ENCODE results near the gene JAM3.
"Not testable (repeated sequence)": the region's sequence is repeated elsewhere in the genome, so short reads cannot be mapped to it uniquely, and the experiment has no call there.

The JAM3 gene

GRCh38 chr11:134062265-134063123 is 6.4 kb upstream of the JAM3 start:
- no peak for DNase-seq (ENCODE audit: low read depth)

GRCh38 chr11:134063124-134063495 is 5.8 kb upstream of the JAM3 start:
- no peak for DNase-seq (ENCODE audit: low read depth)

GRCh38 chr11:134063991-134064747 is 4.7 kb upstream of the JAM3 start:
- no peak for DNase-seq (ENCODE audit: low read depth)

GRCh38 chr11:134065381-134065780 is 3.5 kb upstream of the JAM3 start:
- no peak for DNase-seq (ENCODE audit: low read depth)

- no peak for DNase-seq (ENCODE audit: low read depth)
Measured at GRCh38 chr11:134066943-134067885, 1.7 kb upstream of the JAM3 start.

- DNase-seq (ENCODE audit: low read depth), result no peak
Measured at GRCh38 chr11:134069426-134070341, 812 bp downstream of the JAM3 start.

- DNase-seq (ENCODE audit: low read depth), result no peak
Measured at GRCh38 chr11:134070342-134070845, 1.5 kb downstream of the JAM3 start.

GRCh38 chr11:134071306-134071705 is 2.4 kb downstream of the JAM3 start:
- no peak for DNase-seq (ENCODE audit: low read depth)

- DNase-seq (ENCODE audit: low read depth), result no peak
Measured at GRCh38 chr11:134071766-134072402, 3.0 kb downstream of the JAM3 start.

- no peak for DNase-seq (ENCODE audit: low read depth)
Measured at GRCh38 chr11:134072844-134073243, 4.0 kb downstream of the JAM3 start.

GRCh38 chr11:134074346-134074745 is 5.5 kb downstream of the JAM3 start:
- DNase-seq (ENCODE audit: low read depth), result no peak

GRCh38 chr11:134074766-134075165 is 5.9 kb downstream of the JAM3 start:
- no peak for DNase-seq (ENCODE audit: low read depth)

GRCh38 chr11:134079317-134079716 is 10.4 kb downstream of the JAM3 start:
- DNase-seq (ENCODE audit: low read depth), result no peak

- DNase-seq (ENCODE audit: low read depth), result not testable (repeated sequence)
Measured at GRCh38 chr11:134081258-134081657, 12.4 kb downstream of the JAM3 start.

- no peak for DNase-seq (ENCODE audit: low read depth)
Measured at GRCh38 chr11:134082990-134083389, 14.1 kb downstream of the JAM3 start.

GRCh38 chr11:134086376-134086775 is 17.5 kb downstream of the JAM3 start:
- DNase-seq (ENCODE audit: low read depth), result no peak

- not testable (repeated sequence) for DNase-seq (ENCODE audit: low read depth)
Measured at GRCh38 chr11:134092006-134092405, 23.1 kb downstream of the JAM3 start.

- no peak for DNase-seq (ENCODE audit: low read depth)
Measured at GRCh38 chr11:134097166-134097565, 28.3 kb downstream of the JAM3 start.

GRCh38 chr11:134098566-134099184 is 29.8 kb downstream of the JAM3 start:
- DNase-seq (ENCODE audit: low read depth), result no peak

GRCh38 chr11:134100171-134100570 is 31.3 kb downstream of the JAM3 start:
- DNase-seq (ENCODE audit: low read depth), result no peak
